ENCODE measurements around the gene HEPHL1.

GRCh38 chr11:94032725-94033124 lies 11.6 kb downstream of the HEPHL1 start:
- TF ChIP-seq CTCF (IDR thresholded peaks at IDR 0.05; ENCODE audit: low read length) (no peak), EZH2 (optimal IDR thresholded peaks at IDR 0.05; ENCODE audit: low read depth, low read length) (no peak), EZH2phosphoT487 (IDR thresholded peaks at IDR 0.05; ENCODE audit: low read length) (no peak)
